GM18502 (cell line): ENCODE results near the gene MEGF9.
"Not testable (repeated sequence)": the region's sequence is repeated elsewhere in the genome, so short reads cannot be mapped to it uniquely, and the experiment has no call there.

Source experiments
- ATAC-seq: cut with Tn5 transposase; IDR thresholded peaks from one replicate; pipeline ENCODE4 v1.9.1; 2021; ENCODE audit warnings: mild to moderate bottlenecking; ENCODE audit not compliant: unreplicated experiment, poor library complexity

MEGF9 gene

DNA sequence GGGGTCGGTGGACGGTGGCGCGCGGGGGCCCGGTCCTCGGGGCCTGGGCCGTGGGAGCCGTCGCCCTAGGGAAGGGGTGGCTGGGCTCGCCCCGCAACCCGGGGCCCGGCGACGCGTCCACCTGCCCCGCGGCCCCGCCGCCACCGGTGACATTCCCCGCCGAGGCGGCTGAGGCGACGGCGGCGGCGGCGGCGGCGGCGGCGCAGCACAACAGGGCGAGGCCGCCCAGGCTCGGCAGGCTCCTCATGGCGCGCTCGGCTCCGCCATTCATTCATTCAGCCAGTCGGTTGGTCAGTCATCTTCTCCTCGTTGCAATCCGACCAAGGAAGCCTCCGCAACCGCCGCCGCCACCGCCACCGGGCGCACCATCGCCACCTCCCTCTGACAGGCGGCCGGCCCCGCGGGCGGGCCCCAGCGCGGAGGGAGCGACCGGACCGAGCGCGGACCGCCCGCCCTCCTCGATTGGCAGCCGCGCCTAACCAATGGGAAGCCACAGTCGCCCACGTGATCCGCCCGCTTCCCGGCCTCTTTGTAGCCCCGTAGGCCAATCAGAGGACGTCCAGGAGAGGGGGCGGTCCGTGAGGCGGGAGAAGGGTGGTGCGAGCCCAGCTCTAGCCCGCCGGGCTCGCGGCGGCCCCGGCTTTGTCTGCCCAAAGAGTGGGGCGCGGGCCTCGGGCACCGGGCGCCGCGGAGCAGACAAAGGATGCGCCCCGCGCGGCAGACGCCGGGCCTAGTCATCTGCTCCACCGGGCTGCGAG is at the start of gene MEGF9:
TSS of gene MEGF9 (minus strand) at position 383 of the 758 bp plus-strand sequence. CDS start at position 271, 112 bp downstream.
- peak; percentile 95 for ATAC-seq

DNA sequence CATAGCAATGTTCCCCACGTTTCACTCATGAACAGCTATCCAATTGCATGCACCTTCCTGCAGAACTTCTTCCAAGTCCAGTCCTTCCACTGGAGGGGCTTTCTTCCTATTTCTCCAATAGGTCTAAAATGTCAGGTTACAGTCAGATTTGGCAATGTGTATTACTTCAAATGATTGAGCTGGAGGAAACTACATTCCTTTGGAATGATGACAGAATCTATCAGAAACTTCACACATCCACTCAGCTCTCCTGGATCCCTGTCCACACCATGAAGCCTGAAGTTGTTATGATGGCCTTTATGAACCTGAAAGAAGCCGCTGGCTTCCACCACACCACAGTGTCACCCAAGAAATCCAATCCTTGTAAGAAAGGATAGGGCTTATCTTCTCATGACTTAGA is 46.7 kb upstream of the MEGF9 start:
- no peak for ATAC-seq

DNA sequence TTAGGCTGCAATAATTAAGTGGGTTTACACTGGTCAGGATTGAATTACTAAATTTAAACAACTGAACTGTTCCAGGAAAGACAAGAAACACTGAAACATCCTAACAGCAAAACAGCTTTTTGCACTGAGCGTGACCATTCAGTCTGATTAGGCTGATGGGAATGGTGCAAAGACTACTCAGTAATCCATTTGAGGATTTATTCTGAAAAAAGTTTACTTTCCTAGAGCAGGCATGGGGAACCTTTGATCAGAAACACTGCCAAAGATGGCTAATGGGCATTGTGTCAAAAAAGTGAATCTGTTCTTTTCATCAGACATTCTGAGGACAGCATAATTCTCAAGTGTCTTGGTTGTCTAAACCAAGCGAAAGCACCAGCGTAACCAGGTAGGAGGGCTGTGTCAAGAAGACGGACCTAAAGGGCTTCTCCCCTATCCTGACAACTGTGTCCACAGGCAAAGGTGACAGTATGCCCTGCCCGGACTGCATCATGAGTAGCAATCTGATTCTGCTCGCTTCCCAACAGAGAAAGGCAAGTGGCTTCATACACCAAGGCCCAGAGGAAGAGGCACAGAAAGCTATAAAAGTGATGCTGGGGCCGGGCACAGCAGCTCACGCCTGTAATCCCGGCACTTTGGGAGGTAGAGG is 45.6 kb upstream of the MEGF9 start:
- ATAC-seq: no peak

DNA sequence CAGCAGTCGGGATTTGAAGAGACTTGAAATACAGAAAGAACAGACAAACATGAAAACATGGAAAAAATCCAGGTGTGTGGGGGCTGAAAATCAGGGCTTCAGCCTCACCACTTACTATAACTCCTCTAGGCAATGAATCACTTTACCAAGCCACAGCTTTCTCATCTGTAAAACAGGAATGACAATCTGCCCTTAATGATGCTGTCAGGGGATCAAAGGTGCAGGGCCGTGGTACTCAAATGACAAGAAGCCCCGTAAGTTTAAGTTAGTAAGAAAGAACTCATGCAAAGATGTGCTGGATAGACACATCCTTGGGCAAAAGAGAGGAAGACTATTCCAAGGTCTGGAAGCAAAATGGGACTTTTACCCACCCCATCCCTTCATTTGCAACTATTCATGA is 44.3 kb upstream of the MEGF9 start:
- no peak for ATAC-seq

DNA sequence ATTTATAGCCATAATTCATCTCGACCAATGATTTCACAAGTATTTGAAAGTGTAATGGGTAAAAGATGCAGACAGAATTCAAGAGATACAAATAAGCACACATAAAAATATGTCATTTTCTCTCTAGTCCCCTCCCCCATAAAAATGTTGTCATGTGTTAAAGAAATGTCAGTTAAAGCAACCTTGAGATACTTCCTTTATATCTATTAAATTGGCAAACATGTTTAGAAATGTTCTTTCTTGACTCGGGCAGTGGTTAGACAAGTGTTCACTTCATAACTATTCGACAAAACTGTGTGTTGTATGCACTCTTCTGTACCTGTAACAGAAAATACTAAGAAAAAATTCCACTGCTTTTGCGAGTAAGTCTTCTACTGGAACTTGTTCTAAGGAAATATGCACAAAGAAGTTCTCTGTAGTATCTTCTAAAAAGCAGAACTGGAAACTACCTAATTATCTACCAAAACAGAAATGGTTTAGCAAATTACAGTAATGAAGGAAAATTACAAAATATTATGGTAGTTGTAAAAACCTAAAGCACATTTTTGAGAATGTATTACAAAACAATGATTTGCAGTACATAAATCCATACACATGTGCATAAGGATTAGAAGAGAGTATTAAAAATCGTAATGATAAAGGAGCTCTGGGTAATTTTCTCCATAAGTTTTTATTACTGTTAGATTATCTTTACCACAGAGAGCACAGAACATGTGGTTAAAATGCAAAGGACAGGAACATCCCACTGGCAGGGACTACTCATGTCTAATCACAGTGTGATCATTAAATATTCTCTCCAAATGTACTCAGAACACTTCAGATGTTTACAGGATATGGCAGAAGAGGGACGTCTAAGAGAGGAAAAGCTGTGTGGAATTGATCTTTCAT is 43.0 kb upstream of the MEGF9 start:
- ATAC-seq: no peak

DNA sequence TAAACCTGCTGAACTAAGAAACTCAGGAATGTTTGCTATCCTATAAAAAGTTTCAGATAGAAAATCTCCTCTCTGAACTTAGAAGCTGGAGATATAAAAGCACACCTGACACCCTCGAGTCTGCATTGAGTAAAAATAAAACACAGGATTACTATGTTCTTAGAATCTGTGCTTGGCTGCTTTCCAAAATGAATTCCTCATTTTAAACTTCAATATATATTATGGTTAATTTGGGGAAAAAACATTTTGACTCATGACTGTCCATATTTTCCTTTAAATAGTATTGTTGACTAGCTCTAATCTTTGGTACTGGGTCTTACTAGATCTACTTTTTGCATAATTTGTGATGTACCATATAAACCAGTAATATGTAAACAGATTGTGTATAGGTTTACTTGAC is 42.3 kb upstream of the MEGF9 start:
- no peak for ATAC-seq

DNA sequence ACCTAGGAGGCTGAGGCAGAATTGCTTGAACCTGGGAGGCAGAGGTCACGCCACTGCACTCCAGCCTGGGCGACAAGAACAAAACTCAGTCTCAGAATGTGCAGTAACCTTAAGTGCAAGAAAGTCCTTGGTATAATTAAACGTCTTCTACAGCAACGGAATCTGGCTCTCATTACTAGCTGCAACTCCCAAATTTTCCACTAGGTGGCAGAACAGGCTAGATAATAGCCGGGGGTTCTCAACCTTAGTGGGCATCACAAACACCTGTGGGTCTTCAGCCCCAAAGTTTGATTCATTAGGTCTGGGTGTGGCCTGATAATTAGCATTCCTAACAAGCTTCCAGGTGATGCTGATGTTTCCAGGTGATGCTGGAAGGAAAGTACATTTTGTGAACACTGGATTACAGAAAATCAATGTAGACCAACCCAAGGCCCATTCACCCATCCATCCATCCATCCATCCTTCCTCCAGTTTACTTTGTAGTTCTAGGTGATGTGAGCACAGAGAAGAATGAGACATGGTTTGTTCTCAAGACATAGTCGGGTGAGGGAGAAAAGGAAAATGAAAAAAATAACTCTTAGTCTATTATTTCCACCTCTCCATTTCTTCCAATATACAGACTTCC is 41.7 kb upstream of the MEGF9 start:
- ATAC-seq: peak; percentile 57

DNA sequence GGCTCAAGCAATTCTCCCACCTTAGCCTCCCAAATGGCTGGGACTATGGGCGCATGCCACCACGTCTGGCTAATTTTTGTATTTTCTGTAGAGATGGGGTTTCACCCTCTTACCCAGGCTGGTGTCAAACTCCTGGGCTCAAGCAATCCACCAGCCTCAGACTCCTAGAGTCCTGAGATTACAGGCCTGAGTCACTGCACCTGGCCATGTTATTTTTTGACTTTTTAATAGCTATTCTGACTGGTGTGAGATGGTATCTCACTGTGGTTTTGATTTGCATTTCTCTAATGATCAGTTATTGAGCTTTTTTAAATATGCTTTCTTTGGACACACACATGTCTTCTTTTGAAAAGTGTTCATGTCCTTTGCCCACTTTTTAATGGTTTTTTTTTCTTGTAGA is 40.8 kb upstream of the MEGF9 start:
- peak; percentile 80 for ATAC-seq

DNA sequence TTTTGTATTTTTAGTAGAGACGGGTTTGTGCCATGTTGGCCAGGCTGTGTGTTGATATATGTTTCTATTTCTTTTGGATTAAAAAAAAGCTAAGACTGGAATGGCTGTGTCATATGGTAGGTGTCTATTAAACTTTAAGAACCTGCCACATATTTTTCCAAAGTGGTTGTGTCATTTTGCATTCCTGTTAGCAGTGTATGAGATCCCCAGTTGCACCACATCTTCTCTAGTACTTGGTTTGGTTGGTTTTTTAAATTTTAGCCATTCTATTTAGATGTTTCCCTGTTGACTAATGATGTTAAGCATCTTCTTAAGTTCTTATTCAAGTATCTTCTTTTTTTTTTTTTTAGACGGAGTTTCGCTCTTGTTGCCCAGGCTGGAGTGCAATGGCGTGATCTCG is 36.2 kb upstream of the MEGF9 start:
- ATAC-seq: no peak

DNA sequence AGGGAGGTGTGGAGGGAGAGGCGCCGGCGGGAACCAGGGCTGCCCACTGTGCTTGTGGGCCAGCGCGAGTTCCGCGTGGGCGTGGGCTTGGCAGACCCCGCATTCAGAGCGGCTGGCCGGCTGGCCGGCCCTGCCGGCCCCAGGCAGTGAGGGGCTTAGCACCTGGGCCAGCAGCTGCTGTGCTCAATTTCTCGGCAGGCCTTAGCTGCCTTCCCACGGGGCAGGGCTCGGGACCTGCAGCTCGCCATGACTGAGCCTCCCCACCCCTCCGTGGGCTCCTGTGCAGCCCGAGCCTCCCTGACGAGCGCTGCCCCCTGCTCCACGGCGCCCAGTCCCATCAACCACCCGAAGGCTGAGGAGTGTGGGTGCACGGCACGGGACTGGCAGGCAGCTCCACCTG is 32.1 kb upstream of the MEGF9 start:
- not testable (repeated sequence) for ATAC-seq

DNA sequence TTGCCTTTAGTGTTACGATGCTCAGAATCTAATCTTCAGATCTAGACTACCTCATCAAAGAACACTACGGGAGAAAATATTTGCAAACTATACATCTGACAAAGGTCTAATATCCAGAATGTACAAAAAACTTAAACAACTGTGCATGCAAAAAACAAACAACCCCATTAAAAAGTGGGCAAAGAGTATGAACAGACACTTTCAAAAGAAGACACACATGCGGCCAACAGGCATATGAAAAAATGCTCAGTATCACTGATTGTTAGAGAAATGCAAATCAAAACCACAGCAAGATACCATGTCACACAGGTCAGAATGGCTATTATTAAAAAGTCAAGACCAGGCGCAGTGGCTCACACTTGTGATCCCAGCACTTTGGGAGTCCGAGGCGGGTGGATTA is 31.0 kb upstream of the MEGF9 start:
- ATAC-seq: no peak

DNA sequence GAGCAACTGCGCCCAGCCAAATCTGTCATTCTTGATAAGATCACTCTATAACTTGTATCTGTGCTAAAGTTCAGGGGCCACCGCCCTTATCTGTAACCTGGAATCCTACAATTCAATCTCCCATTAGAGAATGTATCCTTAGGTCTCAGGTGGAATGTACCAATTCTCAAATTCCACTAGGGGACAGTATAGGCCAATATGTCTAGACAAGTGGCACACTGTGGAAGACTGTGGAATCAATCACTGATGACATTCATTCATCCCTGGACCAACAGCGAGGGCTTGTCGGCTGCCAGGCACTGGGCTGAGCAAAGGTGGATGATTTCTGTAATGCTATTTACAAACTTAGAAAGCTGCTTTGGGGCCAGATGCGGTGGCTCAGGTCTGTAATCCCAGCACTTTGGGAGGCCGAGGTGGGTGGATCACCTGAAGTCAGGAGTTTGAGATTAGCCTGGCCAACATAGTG is 28.7 kb upstream of the MEGF9 start:
- no peak for ATAC-seq

DNA sequence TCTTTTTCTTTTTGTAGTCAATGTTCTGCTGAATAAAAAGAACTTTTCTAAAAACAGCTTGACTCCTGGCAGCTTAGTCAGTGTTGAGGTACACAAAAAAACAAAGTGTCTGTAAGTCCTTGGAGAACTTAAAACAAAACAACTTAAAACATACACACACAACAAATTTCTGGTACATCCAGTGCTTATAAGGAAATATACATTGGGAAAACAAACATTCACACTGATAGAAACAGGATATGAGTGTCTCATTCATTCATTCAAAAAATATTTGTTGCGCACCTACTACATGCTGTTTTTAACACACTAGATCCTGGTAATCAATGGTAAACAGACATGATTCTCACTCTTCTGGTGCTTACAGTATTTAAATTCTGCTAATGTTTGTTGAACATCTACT is 27.4 kb upstream of the MEGF9 start:
- ATAC-seq: no peak

DNA sequence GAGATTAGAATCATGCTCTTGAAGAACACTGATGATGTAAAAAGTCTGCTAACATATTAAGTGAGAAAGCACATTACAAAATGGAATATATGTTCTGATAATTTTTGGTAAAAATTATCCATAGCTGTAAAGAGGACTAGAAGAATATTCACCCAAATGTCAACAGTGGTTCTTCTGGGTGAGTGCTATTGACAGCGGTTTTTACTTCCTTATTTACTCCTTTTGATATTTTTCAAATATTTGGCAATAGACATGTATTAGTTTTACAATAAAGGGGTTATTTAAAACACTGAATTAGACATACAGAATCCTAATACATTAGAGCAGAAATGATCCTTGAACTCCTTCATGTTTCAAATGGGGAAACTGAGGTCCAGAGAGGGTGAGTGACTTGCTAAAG is 26.9 kb upstream of the MEGF9 start:
- ATAC-seq: no peak

DNA sequence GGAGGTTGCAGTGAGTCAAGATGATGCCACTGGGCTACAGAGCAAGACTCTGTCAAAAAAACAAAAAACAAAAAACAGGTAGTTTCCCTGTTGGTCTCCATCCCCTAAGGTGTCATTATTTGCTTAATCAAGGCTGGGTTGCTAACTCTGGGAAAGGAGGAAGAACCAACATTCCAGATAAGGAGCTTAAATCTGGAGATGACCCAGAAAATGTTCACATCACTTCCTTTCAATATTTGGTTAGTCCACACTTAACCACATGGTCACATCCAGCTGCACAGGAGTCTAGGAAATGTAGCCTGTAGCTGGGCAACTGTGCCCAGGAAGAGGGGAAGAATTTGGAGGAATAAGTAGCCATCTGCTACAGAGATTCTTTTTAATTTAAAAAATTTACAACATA is 25.9 kb upstream of the MEGF9 start:
- no peak for ATAC-seq

DNA sequence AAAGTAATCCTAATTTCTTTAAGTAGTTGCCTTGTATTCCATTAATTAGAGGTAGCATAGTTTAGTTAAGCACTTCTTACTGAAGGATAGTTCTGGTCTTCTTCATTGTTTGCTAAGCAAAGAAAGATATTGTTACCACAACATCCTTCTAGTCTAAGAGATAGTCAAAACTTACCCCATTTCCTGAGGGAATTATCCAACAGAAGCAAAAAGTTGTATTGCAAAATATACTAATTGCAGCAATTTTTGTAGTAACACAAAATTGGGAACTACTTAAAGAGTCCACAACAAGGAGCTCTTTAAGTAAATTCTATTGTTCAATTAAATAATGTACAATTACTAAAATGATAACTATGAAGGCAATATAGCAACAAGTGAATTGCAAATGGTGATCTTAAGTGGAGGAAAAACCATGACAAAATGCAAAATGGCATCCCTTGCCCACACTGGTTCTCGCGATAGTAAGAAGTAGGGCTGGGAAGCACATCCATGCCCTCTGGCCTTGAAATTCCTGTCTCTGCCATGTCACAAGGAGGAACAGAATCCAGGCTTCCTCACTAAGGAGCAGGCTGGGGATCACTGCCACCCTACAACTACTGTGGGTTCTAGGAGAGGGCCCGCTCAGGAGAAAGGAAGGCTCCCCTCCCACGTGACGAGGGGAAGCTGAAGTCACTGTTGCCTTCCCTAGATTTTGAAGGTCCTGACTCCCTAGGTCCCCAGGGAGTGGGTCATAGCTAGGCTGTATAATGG is 23.3 kb upstream of the MEGF9 start:
- ATAC-seq: no peak

DNA sequence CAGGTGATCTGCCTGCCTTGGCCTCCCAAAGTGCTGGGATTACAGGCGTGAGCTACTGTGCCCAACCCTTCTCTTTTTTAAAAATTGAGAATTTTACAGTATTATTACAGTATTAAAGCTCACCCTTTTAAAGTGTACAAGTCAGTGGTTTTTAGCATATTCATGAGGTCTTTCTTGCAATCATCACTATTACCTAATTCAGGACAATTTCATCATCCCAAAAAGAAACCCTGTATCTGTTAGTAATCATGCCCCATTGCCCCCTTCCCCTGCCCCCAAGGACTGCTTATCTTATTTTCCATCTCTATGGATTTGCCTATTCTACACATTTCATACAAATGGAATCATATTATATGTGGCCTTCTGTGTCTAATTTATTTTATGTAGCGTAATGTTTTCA is 22.6 kb upstream of the MEGF9 start:
- no peak for ATAC-seq

DNA sequence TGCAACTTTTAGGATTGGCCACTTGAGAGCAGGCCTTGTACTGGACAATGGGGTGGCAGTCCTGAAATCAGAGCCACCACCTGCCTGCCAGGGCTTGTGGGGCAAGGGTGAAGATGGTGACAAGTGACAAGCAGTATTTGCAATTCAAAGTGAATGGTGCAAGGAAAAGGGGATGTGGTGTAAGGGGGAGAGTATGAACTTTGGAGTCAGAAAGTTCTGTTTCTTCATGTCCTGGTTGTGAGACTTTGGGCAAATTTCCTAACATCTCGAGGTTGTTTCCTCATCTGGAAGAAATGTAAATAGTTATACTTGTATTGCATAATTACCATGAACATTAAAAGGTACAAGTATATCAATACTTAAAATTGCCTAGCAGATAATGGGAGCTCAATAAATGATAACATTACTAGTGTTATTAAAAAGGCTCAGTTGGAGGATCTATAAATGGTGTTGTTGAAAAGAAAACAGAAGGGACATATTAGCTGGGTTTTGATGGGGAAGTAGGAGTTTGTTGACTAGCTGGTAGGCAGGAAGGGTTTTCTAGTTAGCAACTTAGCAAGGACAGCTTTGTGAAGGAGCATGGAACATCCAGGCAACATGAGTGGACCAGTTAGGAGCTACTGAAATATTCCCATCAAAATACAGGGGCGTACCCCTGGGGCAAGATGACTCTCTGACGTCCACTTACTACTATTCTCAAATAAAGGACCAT is 21.3 kb upstream of the MEGF9 start:
- ATAC-seq: no peak
